Brain pericyte (primary cell): ENCODE measurements around the gene GAPDH.
"Not testable (repeated sequence)": the region's sequence is repeated elsewhere in the genome, so short reads cannot be mapped to it uniquely, and the experiment has no call there.

Experiments
- DNase-seq: peaks from one replicate; pipeline ENCODE4 v3.0.0-alpha.2; 2012; ENCODE audit warnings: low read depth, low spot score

The GAPDH gene

GRCh38 chr12:6563448-6564050, 29.2 kb downstream of the GAPDH start:
- no peak for DNase-seq

DNA sequence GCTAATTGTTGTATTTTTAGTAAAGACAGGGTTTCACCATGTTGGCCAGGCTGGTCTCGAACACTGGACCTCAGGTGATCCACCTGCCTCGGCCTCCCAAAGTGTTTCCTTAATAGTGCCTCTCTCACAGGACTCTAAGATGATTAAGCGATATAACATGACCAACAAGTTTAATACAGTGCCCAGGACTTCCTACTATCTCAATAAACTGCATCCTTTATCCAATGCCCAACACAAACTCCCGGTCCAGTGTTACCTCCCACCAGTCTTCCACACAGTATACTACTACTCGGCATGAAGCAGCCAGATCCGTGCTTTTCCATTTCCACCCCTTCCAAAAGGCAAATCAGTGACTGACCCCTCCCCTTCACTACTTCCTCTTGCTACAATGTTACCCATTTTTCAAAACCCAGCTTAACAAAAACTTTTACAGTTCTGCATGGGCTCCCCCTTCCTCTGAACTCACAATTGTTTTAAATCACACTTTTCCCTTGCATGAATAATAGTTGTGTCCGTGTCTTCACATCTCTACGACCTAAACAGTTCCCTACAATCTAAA, 32.9 kb downstream of the GAPDH start:
- DNase-seq: no peak

- no peak for DNase-seq
Measured at GRCh38 chr12:6569312-6569711, 35.0 kb downstream of the GAPDH start.

GRCh38 chr12:6569786-6570185, 35.5 kb downstream of the GAPDH start:
- no peak for DNase-seq

DNA sequence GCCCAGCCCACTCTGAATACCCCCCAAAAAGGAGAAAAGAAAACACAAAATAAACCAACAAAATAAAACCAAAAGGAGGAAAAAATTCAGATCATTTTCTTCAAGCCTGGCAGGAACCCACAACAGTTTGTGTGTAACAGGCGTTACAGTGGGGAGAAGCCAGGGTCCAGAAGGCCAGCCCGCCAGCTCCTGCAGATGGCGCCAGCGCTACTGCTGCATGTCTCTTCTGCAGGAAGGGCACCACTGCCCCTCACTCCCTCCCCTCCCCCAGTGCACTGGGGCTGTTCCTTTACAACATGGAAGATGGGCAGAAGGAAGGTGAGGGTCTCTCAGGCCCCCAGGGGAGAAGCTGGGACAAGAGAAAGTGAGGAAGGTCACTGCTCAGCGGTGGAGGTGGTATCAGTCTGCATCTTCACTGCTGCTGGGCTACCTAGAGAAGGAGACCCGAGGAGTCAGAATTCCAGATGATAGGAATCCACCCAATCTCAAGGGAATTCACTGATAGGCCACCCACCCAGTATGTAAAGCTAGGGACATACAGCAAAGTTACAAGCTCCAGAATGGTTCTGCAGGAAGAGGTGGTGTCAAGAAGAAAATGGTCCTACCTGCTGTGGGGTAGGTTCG, 36.1 kb downstream of the GAPDH start:
- no peak for DNase-seq

DNA sequence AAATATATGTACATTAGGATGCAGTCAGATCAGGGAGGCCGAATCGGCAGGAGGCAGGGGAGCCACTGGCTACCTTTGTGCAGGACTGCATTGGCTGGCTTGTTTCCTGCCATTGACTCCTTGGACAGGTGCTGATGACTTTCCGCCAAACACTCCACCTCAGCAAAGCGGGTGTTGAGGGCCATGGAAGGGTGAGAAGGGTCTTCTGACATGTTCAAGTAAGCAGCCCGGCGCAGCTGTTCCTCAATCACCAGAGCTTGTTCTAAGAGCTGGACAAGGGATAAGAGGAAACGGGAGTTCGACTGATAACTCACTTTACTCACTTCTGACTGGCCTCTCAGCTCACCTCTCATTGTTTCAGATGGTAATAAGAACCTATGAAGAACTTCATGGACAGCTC, 38.7 kb downstream of the GAPDH start:
- no peak for DNase-seq

DNA sequence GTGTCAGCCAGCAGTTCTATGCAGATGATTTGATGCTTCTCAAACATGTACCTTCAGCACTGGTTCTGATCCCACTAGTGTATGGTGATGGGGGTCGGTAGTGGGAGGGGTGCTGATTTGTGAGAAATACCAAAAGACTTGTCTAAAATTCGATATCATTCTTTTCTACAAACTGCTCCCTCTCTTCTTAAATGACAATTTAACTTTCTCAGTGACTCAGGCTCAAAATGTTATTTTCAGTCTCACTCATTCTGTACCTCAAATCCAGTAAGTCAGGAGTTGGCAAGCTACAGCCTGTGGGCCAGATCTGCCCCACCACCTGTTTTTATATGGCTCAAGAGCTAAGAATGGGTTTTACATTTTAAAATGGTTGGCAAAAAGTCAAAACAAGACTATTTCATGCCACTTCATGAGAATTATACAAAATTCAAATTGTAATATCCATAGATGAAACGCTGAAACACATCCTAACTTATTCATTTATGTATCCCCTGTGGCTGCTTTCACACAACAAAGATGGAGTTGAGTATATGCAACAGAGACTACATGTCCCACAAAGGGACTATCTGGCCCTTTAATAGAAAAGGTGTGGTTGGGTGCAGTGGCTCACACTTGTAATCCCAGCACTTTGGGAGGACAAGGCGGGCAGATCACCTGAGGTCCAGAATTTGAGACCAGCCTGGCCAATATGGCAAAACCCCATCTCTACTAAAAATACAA, 40.4 kb downstream of the GAPDH start:
- no peak for DNase-seq

- no peak for DNase-seq
Measured at GRCh38 chr12:6575648-6576047, 41.3 kb downstream of the GAPDH start.

- DNase-seq: no peak
Measured at GRCh38 chr12:6582196-6582595, 47.9 kb downstream of the GAPDH start.

GRCh38 chr12:6582959-6583358, 48.6 kb downstream of the GAPDH start:
- no peak for DNase-seq

DNA sequence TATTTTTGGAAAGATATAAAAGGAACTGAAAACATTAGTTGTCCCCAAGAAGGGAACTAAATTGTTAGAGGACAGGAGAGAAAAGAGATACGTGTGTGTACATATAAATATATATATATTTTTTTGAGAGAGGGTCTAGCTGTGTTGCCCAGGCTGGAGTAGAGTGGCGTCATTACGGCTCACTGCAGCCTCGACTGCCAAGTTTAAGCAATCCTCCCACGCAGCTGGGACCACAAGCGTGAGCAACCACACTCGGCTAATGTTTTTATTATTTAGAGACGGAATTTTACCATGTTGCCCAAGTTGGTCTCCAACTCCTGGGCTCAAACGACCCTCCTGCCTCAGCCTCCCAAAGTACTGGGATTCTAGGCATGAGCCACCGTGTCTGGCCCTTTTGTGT, 50.0 kb downstream of the GAPDH start:
- no peak for DNase-seq

GRCh38 chr12:6586569-6586968, 52.3 kb downstream of the GAPDH start:
- DNase-seq: not testable (repeated sequence)
